Peyer's patch (tissue), 4 donors: ENCODE measurements around the gene AR.

Experiments
- POLR2A ChIP-seq, 2 donors: fragments of 450-650 bp; IDR thresholded peaks; one replicate each; pipeline ENCODE4 v1.5.1; 2017; ENCODE audit warnings: antibody characterized with exemption in 2 of 2, mild to moderate bottlenecking in 2 of 2, moderate library complexity in 2 of 2
- TF ChIP-seq, protein P1 (sequence below), 6 experiments: fragments of 450-650 bp in 4 of 6; fragments of 200-600 bp in 2 of 6; sonication (generic) in 1 of 6; IDR thresholded peaks; one replicate each; pipeline ENCODE4 v1.5.1; 2017 to 2019; ENCODE audit warnings: antibody characterized with exemption in 6 of 6, mild to moderate bottlenecking in 3 of 6, moderate library complexity in 1 of 6

DNA sequence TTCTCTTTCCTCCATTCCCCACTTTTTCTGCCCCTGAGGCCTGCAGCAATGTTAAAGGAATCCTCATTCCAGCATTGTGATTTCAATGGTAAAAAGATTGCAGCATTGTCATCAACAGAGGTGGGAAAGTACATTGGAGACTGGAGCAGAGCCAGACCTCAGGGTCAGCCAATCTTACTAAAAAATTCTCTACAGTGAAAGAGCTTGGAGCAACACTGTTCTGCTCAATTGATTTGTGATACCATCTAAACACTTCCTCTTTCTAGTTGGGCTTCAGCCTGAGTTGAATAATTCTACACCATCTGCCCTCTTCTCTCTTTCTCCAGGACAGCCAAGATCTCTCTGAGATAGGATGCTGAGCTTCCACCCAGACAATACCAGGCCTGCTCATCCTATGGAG lies 176.5 kb downstream of the AR start:
- TF ChIP-seq, protein P1, sequence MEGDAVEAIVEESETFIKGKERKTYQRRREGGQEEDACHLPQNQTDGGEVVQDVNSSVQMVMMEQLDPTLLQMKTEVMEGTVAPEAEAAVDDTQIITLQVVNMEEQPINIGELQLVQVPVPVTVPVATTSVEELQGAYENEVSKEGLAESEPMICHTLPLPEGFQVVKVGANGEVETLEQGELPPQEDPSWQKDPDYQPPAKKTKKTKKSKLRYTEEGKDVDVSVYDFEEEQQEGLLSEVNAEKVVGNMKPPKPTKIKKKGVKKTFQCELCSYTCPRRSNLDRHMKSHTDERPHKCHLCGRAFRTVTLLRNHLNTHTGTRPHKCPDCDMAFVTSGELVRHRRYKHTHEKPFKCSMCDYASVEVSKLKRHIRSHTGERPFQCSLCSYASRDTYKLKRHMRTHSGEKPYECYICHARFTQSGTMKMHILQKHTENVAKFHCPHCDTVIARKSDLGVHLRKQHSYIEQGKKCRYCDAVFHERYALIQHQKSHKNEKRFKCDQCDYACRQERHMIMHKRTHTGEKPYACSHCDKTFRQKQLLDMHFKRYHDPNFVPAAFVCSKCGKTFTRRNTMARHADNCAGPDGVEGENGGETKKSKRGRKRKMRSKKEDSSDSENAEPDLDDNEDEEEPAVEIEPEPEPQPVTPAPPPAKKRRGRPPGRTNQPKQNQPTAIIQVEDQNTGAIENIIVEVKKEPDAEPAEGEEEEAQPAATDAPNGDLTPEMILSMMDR (IDR thresholded peaks at IDR 0.05), result no peak
- no peak for TF ChIP-seq POLR2A (IDR thresholded peaks at IDR 0.05)
